Activated gamma-delta T cell treated with anti-CD3 and anti-CD28 coated beads, Interleukin-2, amount 50 U/mL, for 16 hours (primary cell): ENCODE results near the gene CALML6.
"Not testable (repeated sequence)": the region's sequence is repeated elsewhere in the genome, so short reads cannot be mapped to it uniquely, and the experiment has no call there.

Source experiments
- DNase-seq: peaks from one replicate; pipeline ENCODE4 v3.0.0-alpha.2; 2020; ENCODE audit warnings: low read depth

CALML6 gene

GRCh38 chr1:1925437-1926345 lies 10.6 kb downstream of the CALML6 start:
- no peak for DNase-seq

- no peak for DNase-seq
Observed at GRCh38 chr1:1926346-1926811, 11.3 kb downstream of the CALML6 start.

- no peak for DNase-seq
Observed at GRCh38 chr1:1926886-1927660, 12.0 kb downstream of the CALML6 start.

GRCh38 chr1:1927751-1928150 lies 12.7 kb downstream of the CALML6 start:
- DNase-seq: no peak

GRCh38 chr1:1928231-1929101 lies 13.4 kb downstream of the CALML6 start:
- DNase-seq: no peak

- DNase-seq: no peak
Observed at GRCh38 chr1:1929102-1929638, 14.1 kb downstream of the CALML6 start.

GRCh38 chr1:1929639-1930545 lies 14.8 kb downstream of the CALML6 start:
- no peak for DNase-seq

- DNase-seq: not testable (repeated sequence)
Observed at GRCh38 chr1:1934848-1935247, 19.8 kb downstream of the CALML6 start.

- DNase-seq: no peak
Observed at GRCh38 chr1:1937061-1937460, 22.0 kb downstream of the CALML6 start.

GRCh38 chr1:1937549-1938275 lies 22.7 kb downstream of the CALML6 start:
- DNase-seq: no peak

- no peak for DNase-seq
Observed at GRCh38 chr1:1938276-1938573, 23.2 kb downstream of the CALML6 start.

- DNase-seq: no peak
Observed at GRCh38 chr1:1938613-1939295, 23.7 kb downstream of the CALML6 start.

- DNase-seq: no peak
Observed at GRCh38 chr1:1939296-1940122, 24.4 kb downstream of the CALML6 start.

GRCh38 chr1:1940123-1940425 lies 25.0 kb downstream of the CALML6 start:
- no peak for DNase-seq

- no peak for DNase-seq
Observed at GRCh38 chr1:1941211-1941841, 26.3 kb downstream of the CALML6 start.

GRCh38 chr1:1941868-1942752 lies 27.1 kb downstream of the CALML6 start:
- no peak for DNase-seq
